ENCODE measurements around the gene HPN.
"Not testable (repeated sequence)": the region's sequence is repeated elsewhere in the genome, so short reads cannot be mapped to it uniquely, and the experiment has no call there.

The HPN gene

GRCh38 chr19:35009424-35010415, 31.8 kb upstream of the HPN start:
- DNase-seq: no peak

GRCh38 chr19:35011091-35011689, 30.3 kb upstream of the HPN start:
- no peak for DNase-seq

GRCh38 chr19:35011737-35012682, 29.5 kb upstream of the HPN start:
- DNase-seq: no peak

- DNase-seq: peak; percentile 23
These were observed 28.3 kb upstream of the HPN start for GRCh38 chr19:35013041-35013819.

GRCh38 chr19:35013820-35014754, 27.4 kb upstream of the HPN start:
- no peak for DNase-seq

GRCh38 chr19:35014774-35015173, 26.7 kb upstream of the HPN start:
- not testable (repeated sequence) for DNase-seq

- peak; percentile 25 for DNase-seq
These were observed 26.1 kb upstream of the HPN start for GRCh38 chr19:35015270-35015953.

- DNase-seq: no peak
These were observed 25.6 kb upstream of the HPN start for GRCh38 chr19:35015954-35016351.

- no peak for DNase-seq
These were observed 24.0 kb upstream of the HPN start for GRCh38 chr19:35017507-35017906.

- no peak for DNase-seq
These were observed 23.1 kb upstream of the HPN start for GRCh38 chr19:35018379-35018778.

- DNase-seq: no peak
These were observed 22.4 kb upstream of the HPN start for GRCh38 chr19:35019144-35019543.

GRCh38 chr19:35021016-35021415, 20.5 kb upstream of the HPN start:
- no peak for DNase-seq

- no peak for DNase-seq
These were observed 19.9 kb upstream of the HPN start for GRCh38 chr19:35021596-35021995.

GRCh38 chr19:35022460-35022859, 19.1 kb upstream of the HPN start:
- DNase-seq: no peak

- no peak for DNase-seq
These were observed 18.1 kb upstream of the HPN start for GRCh38 chr19:35023428-35023827.

- no peak for DNase-seq
These were observed 17.4 kb upstream of the HPN start for GRCh38 chr19:35024095-35024494.

GRCh38 chr19:35025969-35026368, 15.6 kb upstream of the HPN start:
- DNase-seq: no peak

- DNase-seq: no peak
These were observed 15.1 kb upstream of the HPN start for GRCh38 chr19:35026418-35026817.

GRCh38 chr19:35027009-35027408, 14.5 kb upstream of the HPN start:
- DNase-seq: no peak

- DNase-seq: no peak
These were observed 13.5 kb upstream of the HPN start for GRCh38 chr19:35027851-35028599.

All from HCEC 1CT (cell line).